ENCODE data around the gene EPB41L4B. TPM values are rescaled to one million over a fixed set of nuclear protein-coding genes. Genes with fewer than 3 reads are reported as not detected.
"Not testable (repeated sequence)": the region's sequence is repeated elsewhere in the genome, so short reads cannot be mapped to it uniquely, and the experiment has no call there.

Gene EPB41L4B
- total RNA-seq, 1 donor from 2014 or later: 4.7 TPM

DNA sequence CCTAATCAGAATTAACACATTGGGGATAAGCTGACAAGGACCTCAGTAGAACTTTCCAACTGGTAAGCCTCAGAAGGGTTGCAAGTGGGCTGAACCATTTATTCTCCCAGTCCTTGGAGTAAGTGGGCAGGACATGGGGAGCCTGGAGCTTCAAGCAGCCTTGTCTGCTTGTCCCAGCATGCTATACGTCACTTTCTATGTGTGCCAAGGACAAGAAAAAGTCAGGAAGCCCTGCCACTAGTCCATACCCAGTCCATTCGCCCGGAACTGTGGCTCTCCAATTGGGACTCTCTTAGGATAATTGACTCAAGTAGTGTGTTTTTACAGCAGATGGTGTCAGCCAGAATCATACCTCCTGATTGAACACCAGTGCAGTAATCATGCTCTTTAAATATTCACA is 91.2 kb downstream of the EPB41L4B start:
- no peaks in the 10 kb centered on the region for H3K9me3 ChIP-seq
- intact Hi-C loops (cut with DNase I): no loop called here
- no peak overlapping the region for H3K4me3 ChIP-seq
- DNase-seq (ENCODE audit: extremely low spot score in 2 of 2): no peak
- H3K27me3 ChIP-seq: no peaks in the 10 kb centered on the region
- no peaks in the 10 kb centered on the region for H3K4me1 ChIP-seq
- TF ChIP-seq POLR2AphosphoS5 (IDR thresholded peaks at IDR 0.05; ENCODE audit: insufficient read depth in 1 of 2, low read depth in 1 of 2) (no peak), POLR2A (IDR thresholded peaks at IDR 0.05) (no peak)
- TF ChIP-seq, protein P1, sequence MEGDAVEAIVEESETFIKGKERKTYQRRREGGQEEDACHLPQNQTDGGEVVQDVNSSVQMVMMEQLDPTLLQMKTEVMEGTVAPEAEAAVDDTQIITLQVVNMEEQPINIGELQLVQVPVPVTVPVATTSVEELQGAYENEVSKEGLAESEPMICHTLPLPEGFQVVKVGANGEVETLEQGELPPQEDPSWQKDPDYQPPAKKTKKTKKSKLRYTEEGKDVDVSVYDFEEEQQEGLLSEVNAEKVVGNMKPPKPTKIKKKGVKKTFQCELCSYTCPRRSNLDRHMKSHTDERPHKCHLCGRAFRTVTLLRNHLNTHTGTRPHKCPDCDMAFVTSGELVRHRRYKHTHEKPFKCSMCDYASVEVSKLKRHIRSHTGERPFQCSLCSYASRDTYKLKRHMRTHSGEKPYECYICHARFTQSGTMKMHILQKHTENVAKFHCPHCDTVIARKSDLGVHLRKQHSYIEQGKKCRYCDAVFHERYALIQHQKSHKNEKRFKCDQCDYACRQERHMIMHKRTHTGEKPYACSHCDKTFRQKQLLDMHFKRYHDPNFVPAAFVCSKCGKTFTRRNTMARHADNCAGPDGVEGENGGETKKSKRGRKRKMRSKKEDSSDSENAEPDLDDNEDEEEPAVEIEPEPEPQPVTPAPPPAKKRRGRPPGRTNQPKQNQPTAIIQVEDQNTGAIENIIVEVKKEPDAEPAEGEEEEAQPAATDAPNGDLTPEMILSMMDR (IDR thresholded peaks at IDR 0.05): no peak
- no peak overlapping the region for H3K27ac ChIP-seq
- H3K36me3 ChIP-seq: no peaks in the 10 kb centered on the region

DNA sequence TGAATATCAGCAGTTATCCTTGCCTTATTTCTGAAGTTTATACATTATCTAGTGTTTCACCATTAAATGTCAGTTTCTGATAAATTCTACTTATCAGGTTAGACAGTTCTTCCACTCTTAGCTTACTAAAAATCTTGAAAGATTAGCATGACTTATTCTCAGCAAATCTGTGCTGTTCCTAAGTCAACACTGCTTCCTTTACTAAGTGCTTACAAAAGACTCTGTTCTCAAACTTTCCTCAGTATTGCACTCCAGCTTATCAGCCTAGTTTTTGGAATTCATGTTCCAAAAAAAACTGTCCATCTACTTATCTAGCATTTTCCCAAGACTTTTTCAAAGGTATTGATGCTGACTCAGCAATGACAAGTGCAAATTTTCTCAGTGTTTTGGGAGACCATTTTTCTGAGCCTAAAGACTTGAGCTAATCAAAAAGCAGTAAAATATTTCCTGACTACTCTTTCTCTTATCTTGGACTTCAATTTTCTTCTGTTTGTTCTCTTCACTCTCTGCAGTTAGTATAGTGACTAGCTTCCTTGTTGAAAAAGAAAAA is 92.7 kb downstream of the EPB41L4B start:
- DNase-seq (ENCODE audit: extremely low spot score in 2 of 2): no peak
- intact Hi-C loops (cut with DNase I): no loop called here
- no peaks in the 10 kb centered on the region for H3K36me3 ChIP-seq
- H3K4me3 ChIP-seq: no peak overlapping the region
- H3K27ac ChIP-seq: no peak overlapping the region
- no peaks in the 10 kb centered on the region for H3K4me1 ChIP-seq
- H3K9me3 ChIP-seq: no peaks in the 10 kb centered on the region
- no peaks in the 10 kb centered on the region for H3K27me3 ChIP-seq
- no peak for TF ChIP-seq POLR2A (IDR thresholded peaks at IDR 0.05)
- no peak for TF ChIP-seq POLR2AphosphoS5 (IDR thresholded peaks at IDR 0.05; ENCODE audit: insufficient read depth in 1 of 2, low read depth in 1 of 2)
- TF ChIP-seq, protein P1 (IDR thresholded peaks at IDR 0.05): no peak

- Histone ChIP-seq H3K27ac (no peak overlapping the region), H3K4me3 (no peak overlapping the region), H3K27me3 (no peaks in the 10 kb centered on the region), H3K36me3 (no peaks in the 10 kb centered on the region), H3K4me1 (no peaks in the 10 kb centered on the region), H3K9me3 (no peaks in the 10 kb centered on the region)
- no peak for DNase-seq (ENCODE audit: extremely low spot score in 2 of 2)
- intact Hi-C loops (cut with DNase I): no loop called here
- TF ChIP-seq POLR2AphosphoS5 (IDR thresholded peaks at IDR 0.05; ENCODE audit: insufficient read depth in 1 of 2, low read depth in 1 of 2): no peak
- no peak for TF ChIP-seq POLR2A (IDR thresholded peaks at IDR 0.05)
- TF ChIP-seq, protein P1 (IDR thresholded peaks at IDR 0.05): no peak
Measured at GRCh38 chr9:109225629-109226028, 95.2 kb downstream of the EPB41L4B start.

- Histone ChIP-seq H3K27me3 (no peaks in the 10 kb centered on the region), H3K27ac (no peak overlapping the region), H3K9me3 (no peaks in the 10 kb centered on the region), H3K4me1 (no peaks in the 10 kb centered on the region), H3K36me3 (no peaks in the 10 kb centered on the region), H3K4me3 (no peak overlapping the region)
- no peak for DNase-seq (ENCODE audit: extremely low spot score in 2 of 2)
- TF ChIP-seq, protein P1 (IDR thresholded peaks at IDR 0.05): no peak
- TF ChIP-seq POLR2AphosphoS5 (IDR thresholded peaks at IDR 0.05; ENCODE audit: insufficient read depth in 1 of 2, low read depth in 1 of 2) (no peak), POLR2A (IDR thresholded peaks at IDR 0.05) (no peak)
- intact Hi-C loops (cut with DNase I): no loop called here
Measured at GRCh38 chr9:109224751-109225150, 96.1 kb downstream of the EPB41L4B start.

DNA sequence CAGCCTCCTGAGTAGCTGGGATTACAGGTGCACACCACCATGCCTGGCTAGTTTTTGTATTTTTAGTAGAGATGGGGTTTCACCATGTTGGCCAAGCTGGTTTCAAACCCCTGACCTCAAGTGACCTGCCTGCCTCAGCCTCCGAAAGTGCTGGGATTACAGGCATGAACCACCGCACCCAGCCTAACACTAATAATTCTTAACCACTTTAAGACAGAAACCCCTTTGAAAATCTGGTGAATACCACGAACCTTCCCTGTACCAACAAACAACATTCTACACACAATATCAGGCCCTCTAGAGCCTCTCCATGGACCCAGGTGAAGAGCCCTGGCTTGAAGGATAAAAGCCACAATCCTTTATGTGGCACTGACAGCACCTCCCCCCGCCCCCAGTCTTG is 102.6 kb downstream of the EPB41L4B start:
- DNase-seq (ENCODE audit: extremely low spot score in 2 of 2); H3K36me3 ChIP-seq; H3K27ac ChIP-seq; H3K9me3 ChIP-seq; H3K4me1 ChIP-seq; intact Hi-C loops (cut with DNase I); H3K4me3 ChIP-seq; H3K27me3 ChIP-seq: not testable (repeated sequence)
